ENCODE measurements around the gene DNAL1. TPM values are rescaled to one million over a fixed set of nuclear protein-coding genes. Genes with fewer than 3 reads are reported as not detected.

The DNAL1 gene
- total and polyA plus RNA-seq, 2 of the 4 experiments (the other 2 are of a cell fraction), result 4.5 to 5.4 TPM

GRCh38 chr14:73744874-73745529 lies 100.2 kb downstream of the DNAL1 start:
- ChIA-PET POLR2A (ENCODE audit: unreplicated experiment) (no interaction called here), CTCF (interaction anchor here (1.4 kb wide), 1 partner anchor 8 kb away, joined by 3 read pairs; no protein-coding TSS in a partner anchor)
- no peak overlapping the region for H4K8ac ChIP-seq (ENCODE audit: low read depth in 2 of 2, low read length in 2 of 2)
- H2AFZ ChIP-seq (replicated peaks; ENCODE audit: low read length, poor library complexity), result no peak overlapping the region
- no peak for DNase-seq
- no peaks in the 10 kb centered on the region; the same call in 1 of the 2 replicates for H3K36me3 ChIP-seq (ENCODE audit: control insufficient read depth, insufficient read depth, low read length)
- H2BK5ac ChIP-seq (ENCODE audit: low read depth, low read length, poor library complexity, severe bottlenecking), result no peak overlapping the region
- H3K23ac ChIP-seq (ENCODE audit: low read depth, low read length), result no peak overlapping the region
- no peak overlapping the region for H3K4ac ChIP-seq (ENCODE audit: low read depth, low read length)
- no peaks in the 10 kb centered on the region for H3K9me3 ChIP-seq (ENCODE audit: control insufficient read depth, insufficient read depth, low read length)
- no peak overlapping the region for H4K5ac ChIP-seq (ENCODE audit: low read depth, low read length)
- H3K9me1 ChIP-seq (ENCODE audit: insufficient read depth, low read length), result peaks cover 53% of the 10 kb centered on the region
- H3K4me1 ChIP-seq (ENCODE audit: control insufficient read depth, insufficient read depth, low read length), result peaks cover 68% of the 10 kb centered on the region
- dilution Hi-C loops (cut with HindIII; ENCODE audit: low sequenced_read_pairs, unreplicated experiment) (no loop called here), intact Hi-C loops (cut with micrococcal nuclease) (no loop called here), in situ Hi-C loops (cut with MboI; ENCODE audit: low sequenced_read_pairs) (no loop called here)
- H3K4me2 ChIP-seq (ENCODE audit: low read depth, low read length), result no peak overlapping the region
- no TSS peak for BruUV-seq (replicated peaks)
- H2BK20ac ChIP-seq (ENCODE audit: low read depth, low read length), result no peak overlapping the region
- H3K4me3 ChIP-seq (ENCODE audit: insufficient read depth, low read depth, low read length), result no peak overlapping the region
- no peak overlapping the region for H2BK15ac ChIP-seq (ENCODE audit: low read depth, low read length)
- ATAC-seq (ENCODE audit: low read depth), result no peak
- peaks cover 26 to 99% of the 10 kb centered on the region in 2 experiments for H3K79me1 ChIP-seq (ENCODE audit: low read depth in 1 of 2, low read length in 2 of 2)
- no peak overlapping the region for H4K91ac ChIP-seq (ENCODE audit: insufficient read depth, low read depth, low read length)
- peak overlapping the region; percentile 38; the same call in 1 of the 2 replicates for H2AK5ac ChIP-seq (ENCODE audit: low read depth, low read length)
- no peak overlapping the region for H3K27ac ChIP-seq (ENCODE audit: insufficient read depth, low read length)
- TF ChIP-seq CEBPB (IDR thresholded peaks at IDR 0.05; ENCODE audit: low read depth, low read length), result no peak
- no peak for TF ChIP-seq RFX5 (IDR thresholded peaks at IDR 0.05; ENCODE audit: low read depth, low read length)
- no peak for TF ChIP-seq MXI1 (IDR thresholded peaks at IDR 0.05; ENCODE audit: borderline replicate concordance, low read depth, low read length)
- TF ChIP-seq RAD21 (IDR thresholded peaks at IDR 0.05; ENCODE audit: low read length), result no peak
- TF ChIP-seq MAZ (IDR thresholded peaks at IDR 0.05; ENCODE audit: borderline replicate concordance, low read depth, low read length), result no peak
- no peak for TF ChIP-seq NFE2L2 (IDR thresholded peaks at IDR 0.05; ENCODE audit: low read depth, low read length)
- no peak for TF ChIP-seq BHLHE40 (IDR thresholded peaks at IDR 0.05; ENCODE audit: low read depth, low read length)
- no peak overlapping the region for H2BK120ac ChIP-seq (ENCODE audit: low read depth, low read length)
- no peak overlapping the region for H3K14ac ChIP-seq (replicated peaks; ENCODE audit: low read depth, low read length)
- WGBS, 2 experiments (ENCODE audit: extremely low coverage in 2 of 2, insufficient read length in 1 of 2), result 97% methylated on average over 5 of the region's 6 CpGs; no CpG with 5 or more reads in 1 of the 2 experiments
- no peak overlapping the region for H3K9ac ChIP-seq (ENCODE audit: low read depth, low read length)
- H2AK9ac ChIP-seq (replicated peaks; ENCODE audit: low read depth, low read length, poor library complexity), result no peak overlapping the region
- no peaks in the 10 kb centered on the region for H3K27me3 ChIP-seq (ENCODE audit: control insufficient read depth, insufficient read depth, low read length)
- H3K56ac ChIP-seq (ENCODE audit: extremely low read depth, insufficient read depth, low read length), result no peak overlapping the region
- H4K20me1 ChIP-seq (ENCODE audit: insufficient read depth, low read length), result peaks cover 99% of the 10 kb centered on the region
- no peak overlapping the region for H3K18ac ChIP-seq (ENCODE audit: low read depth, low read length)

Data from IMR-90 (cell line).